GM20431 (cell line): Measurements from ENCODE around the gene MALSU1.

ENCODE experiments used
- in situ Hi-C: fragments of 300-500 bp; cut with MseI, MboI; formaldehyde crosslinking; loops from one replicate; pipeline ENCODE4 v1.15.0; 2020; ENCODE audit warnings: low sequenced_read_pairs; ENCODE audit not compliant: unreplicated experiment

Gene MALSU1

DNA sequence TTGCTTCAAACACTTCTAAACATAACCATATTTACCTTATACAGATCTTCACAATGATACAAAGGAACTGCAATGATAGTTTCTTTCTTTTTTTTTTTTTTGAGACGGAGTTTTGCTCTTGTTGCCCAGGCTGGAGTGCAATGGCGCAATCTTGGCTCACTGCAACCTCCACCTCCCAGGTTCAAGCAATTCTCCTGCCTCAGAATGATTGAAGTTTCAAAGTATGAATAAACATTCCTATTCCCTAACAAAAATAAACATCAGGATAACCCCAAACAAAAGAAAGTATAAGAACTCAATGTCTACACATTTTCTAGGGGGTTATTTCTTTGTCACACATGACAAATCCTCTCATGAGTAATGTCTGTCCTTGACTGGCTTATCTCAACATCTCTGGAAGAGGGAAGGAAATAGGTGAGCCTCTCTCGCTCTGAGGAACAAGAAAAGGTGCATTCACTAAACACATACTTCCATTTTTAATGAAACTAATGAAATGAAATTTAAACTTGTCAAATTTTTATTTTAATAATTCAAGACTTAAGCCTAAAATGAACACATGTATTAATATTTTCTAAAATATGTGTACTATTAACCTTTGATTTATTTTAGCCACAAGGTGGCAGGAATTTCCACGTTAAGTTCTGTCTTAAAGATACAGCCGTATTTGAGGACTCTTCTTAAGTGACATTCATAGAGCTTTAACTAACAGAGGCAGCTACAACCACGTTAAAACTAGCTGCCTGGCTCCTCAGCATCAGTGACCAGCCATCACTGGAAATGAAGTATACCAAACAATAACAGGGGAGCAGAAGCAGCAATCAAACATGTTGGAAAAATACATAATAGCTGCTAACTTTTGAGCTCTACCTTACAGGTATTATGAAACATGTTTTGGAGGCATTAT is 58.3 kb downstream of the MALSU1 start:
- in situ Hi-C loops: no loop called here

DNA sequence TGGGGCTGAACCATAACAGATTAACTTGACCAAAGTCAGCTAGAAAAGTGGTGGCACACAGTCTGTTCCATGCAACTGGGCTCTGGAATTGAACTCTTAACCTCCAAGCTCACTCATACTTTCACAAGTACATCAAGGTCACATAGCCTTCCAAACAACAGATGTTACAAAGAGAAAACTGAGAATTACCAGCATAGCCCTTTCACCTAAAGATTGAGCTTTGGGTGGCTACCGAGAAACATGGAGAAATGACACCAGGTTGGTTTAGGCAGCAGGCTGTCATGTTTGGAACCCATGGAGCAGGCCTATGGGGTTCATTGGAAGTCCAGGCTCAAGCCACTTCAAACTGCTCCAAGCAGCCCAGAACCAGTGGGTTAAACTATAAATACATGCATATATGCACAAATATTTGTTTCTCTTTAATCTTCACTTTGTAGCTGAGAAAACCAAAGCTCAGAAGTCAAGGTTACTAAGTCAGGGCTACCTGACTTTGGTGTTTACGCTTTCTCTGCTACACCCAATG is 59.1 kb downstream of the MALSU1 start:
- in situ Hi-C loops: no loop called here
